ENCODE results near the gene ADAMTSL5.

DNA sequence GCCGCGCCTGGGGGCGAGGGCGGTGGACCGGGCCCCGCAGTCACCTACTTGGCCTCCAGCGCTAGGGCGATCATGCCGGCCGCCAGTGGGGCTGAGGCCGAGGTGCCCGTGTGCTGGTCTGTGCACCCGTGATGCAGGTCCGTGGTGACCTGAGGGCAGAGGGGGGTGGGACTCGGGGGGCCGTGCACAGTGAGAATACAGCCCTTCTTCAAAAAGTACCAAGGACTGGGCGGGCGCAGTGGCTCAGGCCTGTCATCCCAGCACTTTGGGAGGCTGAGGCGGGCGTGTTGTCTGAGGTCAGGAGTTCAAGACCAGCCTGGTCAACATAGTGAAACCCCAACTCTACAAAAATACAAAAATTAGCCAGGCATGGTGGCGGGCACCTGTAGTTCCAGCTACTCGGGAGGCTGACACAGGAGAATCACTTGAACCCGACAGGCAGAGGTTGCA is 28.8 kb downstream of the ADAMTSL5 start:
- TF ChIP-seq, protein P1, sequence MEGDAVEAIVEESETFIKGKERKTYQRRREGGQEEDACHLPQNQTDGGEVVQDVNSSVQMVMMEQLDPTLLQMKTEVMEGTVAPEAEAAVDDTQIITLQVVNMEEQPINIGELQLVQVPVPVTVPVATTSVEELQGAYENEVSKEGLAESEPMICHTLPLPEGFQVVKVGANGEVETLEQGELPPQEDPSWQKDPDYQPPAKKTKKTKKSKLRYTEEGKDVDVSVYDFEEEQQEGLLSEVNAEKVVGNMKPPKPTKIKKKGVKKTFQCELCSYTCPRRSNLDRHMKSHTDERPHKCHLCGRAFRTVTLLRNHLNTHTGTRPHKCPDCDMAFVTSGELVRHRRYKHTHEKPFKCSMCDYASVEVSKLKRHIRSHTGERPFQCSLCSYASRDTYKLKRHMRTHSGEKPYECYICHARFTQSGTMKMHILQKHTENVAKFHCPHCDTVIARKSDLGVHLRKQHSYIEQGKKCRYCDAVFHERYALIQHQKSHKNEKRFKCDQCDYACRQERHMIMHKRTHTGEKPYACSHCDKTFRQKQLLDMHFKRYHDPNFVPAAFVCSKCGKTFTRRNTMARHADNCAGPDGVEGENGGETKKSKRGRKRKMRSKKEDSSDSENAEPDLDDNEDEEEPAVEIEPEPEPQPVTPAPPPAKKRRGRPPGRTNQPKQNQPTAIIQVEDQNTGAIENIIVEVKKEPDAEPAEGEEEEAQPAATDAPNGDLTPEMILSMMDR (conservative IDR thresholded peaks at IDR 0.05 in 1 of 2, IDR thresholded peaks at IDR 0.05 in 1 of 2; ENCODE audit: low read depth in 1 of 2, low read length in 2 of 2) = no peak
- no peak for TF ChIP-seq EZH2 (IDR thresholded peaks at IDR 0.05; ENCODE audit: low read length, missing control alignments)

Data from fibroblast of lung (primary cell).